Stimulated activated naive CD8-positive, alpha-beta T cell treated with anti-CD3 and anti-CD28 coated beads, Interleukin-15, Interleukin-2, amounts not matched to agents 100 ng/mL and 50 ng/mL, for 24 hours (primary cell): ENCODE measurements around the gene OSER1.
"Not testable (repeated sequence)": the region's sequence is repeated elsewhere in the genome, so short reads cannot be mapped to it uniquely, and the experiment has no call there.

Experiments used
- H3K27ac Mint-ChIP-seq: one replicate; pipeline ENCODE4 v1.8.0; 2021; ENCODE audit warnings: mild to moderate bottlenecking, mixed read lengths
- H3K27me3 Mint-ChIP-seq: one replicate; pipeline ENCODE4 v1.8.0; 2021; ENCODE audit warnings: mixed read lengths
- H3K36me3 Mint-ChIP-seq: one replicate; pipeline ENCODE4 v1.8.0; 2021; ENCODE audit warnings: low read depth, mixed read lengths
- H3K4me1 Mint-ChIP-seq: one replicate; pipeline ENCODE4 v1.8.0; 2021; ENCODE audit warnings: low read depth, mixed read lengths
- H3K4me3 Mint-ChIP-seq: one replicate; pipeline ENCODE4 v1.8.0; 2021; ENCODE audit warnings: mild to moderate bottlenecking, mixed read lengths
- H3K9me3 Mint-ChIP-seq: one replicate; pipeline ENCODE4 v1.8.0; 2021; ENCODE audit warnings: mixed read lengths

OSER1 gene

GRCh38 chr20:44199877-44200276, 10.7 kb downstream of the OSER1 start:
- Mint-ChIP-seq H3K4me3 (no peak overlapping the region), H3K9me3 (no peaks in the 10 kb centered on the region), H3K4me1 (peaks cover 26% of the 10 kb centered on the region), H3K27me3 (no peaks in the 10 kb centered on the region), H3K27ac (no peak overlapping the region), H3K36me3 (peaks cover 59% of the 10 kb centered on the region)

DNA sequence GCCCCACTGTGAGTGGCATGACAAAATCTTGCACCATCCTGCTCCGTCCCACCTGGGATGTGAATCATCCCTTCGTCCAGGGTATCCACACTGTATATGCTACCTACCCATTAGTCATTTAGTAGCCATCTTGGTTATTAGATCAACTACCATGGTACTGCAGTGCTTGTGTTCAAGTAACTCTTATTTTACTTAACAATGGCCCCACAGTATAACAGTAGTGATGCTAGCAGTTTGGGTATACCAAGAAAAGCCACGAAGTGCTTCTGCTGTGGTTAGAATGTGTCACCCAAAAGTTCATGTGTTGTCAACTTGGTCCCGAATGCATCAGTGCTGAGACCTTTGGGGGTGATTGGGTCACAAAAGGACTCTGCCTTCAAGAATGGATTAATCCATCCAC, 11.7 kb downstream of the OSER1 start:
- no peak overlapping the region for H3K4me3 Mint-ChIP-seq
- H3K36me3 Mint-ChIP-seq, result peaks cover 55% of the 10 kb centered on the region
- H3K27ac Mint-ChIP-seq, result peak overlapping the region; percentile 60
- H3K9me3 Mint-ChIP-seq, result no peaks in the 10 kb centered on the region
- peaks cover 20% of the 10 kb centered on the region for H3K4me1 Mint-ChIP-seq
- H3K27me3 Mint-ChIP-seq, result no peaks in the 10 kb centered on the region

DNA sequence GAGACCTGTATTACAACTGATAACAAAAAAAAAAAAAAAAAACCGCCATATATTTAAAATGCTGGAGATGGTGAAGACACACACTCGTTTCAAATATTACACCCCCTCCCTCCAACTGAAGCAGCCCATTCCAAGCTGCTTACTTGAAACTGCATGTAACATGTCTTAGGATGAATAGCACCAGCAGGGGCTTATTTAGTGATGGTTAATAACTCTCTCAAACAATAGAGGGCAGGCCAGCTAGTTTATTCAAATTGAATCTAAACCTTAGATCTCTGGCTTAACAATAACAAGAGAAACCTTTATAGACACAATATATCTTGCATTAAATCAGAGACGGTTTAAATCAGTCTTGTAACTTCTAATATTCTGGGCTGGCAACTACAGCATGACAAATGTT, 14.3 kb downstream of the OSER1 start:
- peaks cover 38% of the 10 kb centered on the region for H3K36me3 Mint-ChIP-seq
- H3K4me3 Mint-ChIP-seq, result no peak overlapping the region
- peaks cover 18% of the 10 kb centered on the region for H3K4me1 Mint-ChIP-seq
- no peak overlapping the region for H3K27ac Mint-ChIP-seq
- H3K9me3 Mint-ChIP-seq, result no peaks in the 10 kb centered on the region
- H3K27me3 Mint-ChIP-seq, result no peaks in the 10 kb centered on the region

- peaks cover 18% of the 10 kb centered on the region for H3K4me1 Mint-ChIP-seq
- no peaks in the 10 kb centered on the region for H3K9me3 Mint-ChIP-seq
- no peak overlapping the region for H3K4me3 Mint-ChIP-seq
- H3K27me3 Mint-ChIP-seq, result no peaks in the 10 kb centered on the region
- peaks cover 33% of the 10 kb centered on the region for H3K36me3 Mint-ChIP-seq
- no peak overlapping the region for H3K27ac Mint-ChIP-seq
These were observed 15.0 kb downstream of the OSER1 start for GRCh38 chr20:44195605-44196004.

DNA sequence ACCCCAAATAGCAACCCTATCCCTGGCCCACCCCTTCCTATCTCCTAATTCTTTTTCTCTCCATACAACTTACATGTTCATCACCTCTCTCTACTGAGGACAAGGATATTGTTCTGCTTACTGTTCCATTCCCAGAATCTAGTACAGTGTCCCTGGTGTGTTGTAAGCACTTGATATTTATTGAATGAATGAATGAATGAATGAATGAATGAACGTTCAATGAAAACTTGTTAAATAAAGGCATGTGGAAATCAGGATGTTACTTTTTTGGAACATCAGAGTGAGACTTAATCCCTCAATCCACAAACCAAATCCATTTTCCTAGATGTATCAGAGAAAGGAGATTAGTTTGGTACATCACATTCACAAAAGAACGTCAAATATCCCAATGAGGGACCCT, 16.8 kb downstream of the OSER1 start:
- Mint-ChIP-seq H3K4me1 (peaks cover 5% of the 10 kb centered on the region), H3K9me3 (no peaks in the 10 kb centered on the region), H3K36me3 (peaks cover 18% of the 10 kb centered on the region), H3K27me3 (peaks cover 4% of the 10 kb centered on the region), H3K4me3 (no peak overlapping the region), H3K27ac (no peak overlapping the region)

DNA sequence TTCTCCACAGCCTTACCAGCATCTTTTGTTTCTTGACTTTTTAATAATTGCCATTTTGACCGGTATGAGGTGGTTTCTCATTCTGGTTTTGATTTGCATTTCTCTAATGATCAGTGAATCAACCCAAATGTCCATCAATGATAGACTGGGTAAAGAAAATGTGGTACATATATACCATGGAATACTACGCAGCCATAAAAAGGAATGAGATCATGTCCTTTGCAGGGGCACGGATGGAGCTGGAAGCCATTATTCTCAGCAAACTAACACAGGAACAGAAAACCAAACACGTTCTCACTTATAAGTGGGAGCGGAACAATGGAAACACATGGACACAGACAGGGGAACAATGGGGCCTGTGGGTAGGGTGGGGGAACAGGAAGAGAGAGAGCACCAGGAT, 18.9 kb downstream of the OSER1 start:
- H3K4me3 Mint-ChIP-seq, H3K4me1 Mint-ChIP-seq, H3K36me3 Mint-ChIP-seq, H3K27ac Mint-ChIP-seq, H3K9me3 Mint-ChIP-seq: not testable (repeated sequence)
- H3K27me3 Mint-ChIP-seq, result peaks cover 21% of the 10 kb centered on the region

- H3K36me3 Mint-ChIP-seq, H3K4me3 Mint-ChIP-seq, H3K9me3 Mint-ChIP-seq, H3K27ac Mint-ChIP-seq, H3K4me1 Mint-ChIP-seq: not testable (repeated sequence)
- H3K27me3 Mint-ChIP-seq, result peaks cover 34% of the 10 kb centered on the region
These were observed 20.2 kb downstream of the OSER1 start for GRCh38 chr20:44190197-44190852.

GRCh38 chr20:44188752-44189151, 21.8 kb downstream of the OSER1 start:
- Mint-ChIP-seq H3K4me1 (peaks cover 9% of the 10 kb centered on the region), H3K9me3 (no peaks in the 10 kb centered on the region), H3K4me3 (no peak overlapping the region), H3K27me3 (peaks cover 40% of the 10 kb centered on the region), H3K36me3 (no peaks in the 10 kb centered on the region), H3K27ac (no peak overlapping the region)

DNA sequence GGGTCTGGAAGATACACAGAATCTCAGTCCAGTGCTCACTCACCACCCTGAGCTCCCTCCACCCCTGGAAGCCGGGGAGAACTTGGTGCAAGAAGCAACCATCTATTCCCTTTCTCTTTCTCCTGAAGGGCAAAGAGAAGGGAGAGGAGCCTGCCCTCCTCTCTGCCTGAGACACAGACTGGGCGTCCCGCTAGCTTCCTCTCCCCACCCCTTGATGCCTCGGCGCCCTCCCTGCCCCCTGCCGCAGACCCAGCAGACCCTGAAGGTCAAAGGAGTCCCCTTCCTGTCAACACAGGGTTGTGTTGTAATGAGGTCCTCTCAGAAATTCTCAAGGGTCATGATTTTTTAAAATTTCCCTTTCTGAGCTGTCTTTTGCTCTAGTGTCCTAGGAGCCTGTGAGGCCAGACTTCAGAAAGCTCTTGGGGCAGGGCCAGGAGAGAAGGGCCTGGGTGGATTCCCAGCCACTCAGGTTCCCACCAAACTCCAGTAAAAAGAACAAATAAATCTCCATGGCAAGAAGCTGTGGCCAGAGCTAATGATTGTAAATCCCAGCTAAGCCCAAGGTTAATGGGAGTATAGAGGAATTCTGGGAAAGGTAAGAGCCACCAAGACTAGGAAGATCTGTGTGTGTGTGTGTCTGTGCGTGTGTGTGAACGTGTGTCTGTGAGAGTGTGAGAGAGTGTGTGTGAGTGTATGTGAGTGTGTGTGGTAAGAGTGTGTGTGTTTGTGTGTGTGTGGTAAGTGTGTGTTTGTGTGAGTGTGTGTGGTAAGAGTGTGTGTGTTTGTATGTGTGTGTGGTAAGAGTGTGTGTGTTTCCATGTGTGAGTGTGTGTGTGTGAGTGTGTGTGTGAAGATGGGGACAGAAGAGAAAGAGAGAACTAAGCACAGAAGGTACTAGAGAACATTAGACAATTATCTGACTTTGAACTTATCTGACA, 22.5 kb downstream of the OSER1 start:
- H3K4me1 Mint-ChIP-seq, result peaks cover 9% of the 10 kb centered on the region
- H3K27ac Mint-ChIP-seq, result no peak overlapping the region
- H3K27me3 Mint-ChIP-seq, result peaks cover 44% of the 10 kb centered on the region
- H3K4me3 Mint-ChIP-seq, result no peak overlapping the region
- H3K9me3 Mint-ChIP-seq, result no peaks in the 10 kb centered on the region
- no peaks in the 10 kb centered on the region for H3K36me3 Mint-ChIP-seq

DNA sequence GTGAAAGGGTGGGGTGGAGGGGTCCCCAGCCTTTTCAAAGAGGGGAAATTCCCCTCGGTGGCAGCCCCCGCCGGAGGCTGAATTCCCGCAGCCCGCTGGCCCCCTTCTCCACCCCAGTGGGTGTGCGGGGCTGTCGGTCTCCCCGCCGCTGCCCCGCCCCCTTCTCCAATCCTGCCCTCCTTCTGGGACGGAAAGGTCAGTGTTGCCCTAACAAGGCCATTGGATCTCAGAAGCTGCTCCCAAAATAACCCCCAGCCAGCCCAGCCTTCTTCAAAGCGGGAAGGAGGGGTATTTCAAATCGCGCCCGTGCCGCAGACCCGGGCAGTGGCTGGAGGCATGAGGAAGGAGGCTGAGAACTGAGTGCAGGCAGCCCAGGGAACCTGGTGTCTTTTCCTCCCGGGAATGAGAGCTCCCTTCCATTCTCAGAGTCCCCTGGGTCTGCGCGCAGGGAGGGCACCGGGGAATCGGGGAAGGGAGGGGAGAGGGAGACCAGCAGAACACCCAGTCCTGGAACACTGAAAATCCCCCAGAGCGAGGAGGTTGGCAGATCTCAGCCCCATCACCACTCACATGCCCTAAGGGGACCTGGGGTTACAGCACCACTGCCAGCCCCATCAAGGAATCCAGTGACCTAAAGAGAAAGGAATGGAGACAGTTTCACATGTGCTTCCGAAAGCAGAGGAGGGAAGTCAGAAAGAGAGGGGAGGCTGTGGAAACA, 23.4 kb downstream of the OSER1 start, which contains the start of gene JPH2:
Gene JPH2 (minus strand): TSS at position 135 of the 718 bp plus-strand sequence. CDS start 483 bp downstream, outside the sequence.
- no peak within 1 kb of the TSS for H3K27ac Mint-ChIP-seq
- no peaks in the 10 kb centered on the region for H3K36me3 Mint-ChIP-seq
- H3K9me3 Mint-ChIP-seq, result no peaks in the 10 kb centered on the region
- peak within 1 kb of the TSS; percentile 47 for H3K4me3 Mint-ChIP-seq
- peaks cover 9% of the 10 kb centered on the region for H3K4me1 Mint-ChIP-seq
- H3K27me3 Mint-ChIP-seq, result peaks cover 52% of the 10 kb centered on the region

GRCh38 chr20:44186674-44187053, 23.9 kb downstream of the OSER1 start:
- Mint-ChIP-seq H3K27me3 (peaks cover 57% of the 10 kb centered on the region), H3K4me1 (peaks cover 9% of the 10 kb centered on the region), H3K36me3 (no peaks in the 10 kb centered on the region), H3K9me3 (no peaks in the 10 kb centered on the region), H3K4me3 (peak overlapping the region; percentile 47), H3K27ac (no peak overlapping the region)

- H3K27me3 Mint-ChIP-seq, result peaks cover 62% of the 10 kb centered on the region
- H3K4me3 Mint-ChIP-seq, result no peak overlapping the region
- H3K27ac Mint-ChIP-seq, result no peak overlapping the region
- H3K36me3 Mint-ChIP-seq, result no peaks in the 10 kb centered on the region
- H3K9me3 Mint-ChIP-seq, result no peaks in the 10 kb centered on the region
- peaks cover 9% of the 10 kb centered on the region for H3K4me1 Mint-ChIP-seq
These were observed 24.4 kb downstream of the OSER1 start for GRCh38 chr20:44186201-44186600.

GRCh38 chr20:44185574-44185973, 25.0 kb downstream of the OSER1 start:
- Mint-ChIP-seq H3K9me3 (no peaks in the 10 kb centered on the region), H3K27me3 (peaks cover 63% of the 10 kb centered on the region), H3K36me3 (no peaks in the 10 kb centered on the region), H3K4me1 (peaks cover 9% of the 10 kb centered on the region), H3K4me3 (no peak overlapping the region), H3K27ac (no peak overlapping the region)

DNA sequence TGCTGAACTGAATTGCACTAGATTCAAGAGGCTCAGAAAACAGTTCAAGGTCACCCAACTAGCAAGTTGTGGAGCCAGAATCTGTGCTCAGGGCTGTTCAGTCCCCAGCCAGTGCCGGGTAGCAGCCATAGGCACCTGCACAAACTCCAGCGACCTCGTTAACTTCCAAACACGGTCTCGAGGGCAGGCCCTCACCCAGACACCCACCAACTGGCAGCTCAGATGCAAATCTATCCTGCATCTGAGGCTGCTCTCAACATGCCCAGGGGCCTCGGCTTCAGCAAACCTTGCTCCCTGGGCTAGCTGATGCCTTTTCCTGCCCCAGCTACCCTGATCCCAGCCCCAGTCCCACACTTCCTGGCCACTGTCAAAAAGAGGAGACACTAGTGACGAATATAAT, 27.3 kb downstream of the OSER1 start:
- peaks cover 9% of the 10 kb centered on the region for H3K4me1 Mint-ChIP-seq
- no peaks in the 10 kb centered on the region for H3K36me3 Mint-ChIP-seq
- no peak overlapping the region for H3K27ac Mint-ChIP-seq
- peaks cover 57% of the 10 kb centered on the region for H3K27me3 Mint-ChIP-seq
- H3K4me3 Mint-ChIP-seq, result no peak overlapping the region
- H3K9me3 Mint-ChIP-seq, result no peaks in the 10 kb centered on the region

DNA sequence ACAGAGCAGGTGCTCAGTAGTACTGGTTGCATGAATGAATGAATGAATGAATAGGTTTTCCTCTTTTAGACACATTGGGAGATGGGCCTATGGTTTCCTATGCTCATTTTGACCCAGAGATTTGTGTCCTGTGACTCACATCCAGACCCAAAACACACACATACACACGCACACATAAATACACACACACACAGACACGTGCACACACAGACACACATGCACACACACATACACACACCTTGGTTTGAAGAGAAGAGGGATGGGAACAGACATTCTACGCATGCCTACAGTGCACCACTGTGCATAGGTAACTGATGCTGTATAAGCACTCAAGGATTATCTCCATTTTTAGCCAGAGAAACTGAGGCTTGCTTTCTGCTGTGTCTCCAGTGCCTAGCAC, 27.7 kb downstream of the OSER1 start:
- Mint-ChIP-seq H3K27ac (no peak overlapping the region), H3K4me1 (peaks cover 7% of the 10 kb centered on the region), H3K36me3 (no peaks in the 10 kb centered on the region), H3K9me3 (no peaks in the 10 kb centered on the region), H3K4me3 (no peak overlapping the region), H3K27me3 (peaks cover 55% of the 10 kb centered on the region)
